Activated CD4-positive, alpha-beta T cell treated with anti-CD3 and anti-CD28 coated beads, Interleukin-2, amount 10 ng/mL, durations not matched to agents 24 days and 14 days (primary cell): ENCODE results near the gene ZBTB8A. TPM values are rescaled to one million over a fixed set of nuclear protein-coding genes. Genes with fewer than 3 reads are reported as not detected.
"Not testable (repeated sequence)": the region's sequence is repeated elsewhere in the genome, so short reads cannot be mapped to it uniquely, and the experiment has no call there.

Source experiments
- DNase-seq: peaks from one replicate; pipeline ENCODE4 v3.0.0; 2022
- H3K27ac Mint-ChIP-seq: one replicate; pipeline ENCODE4 v1.8.0; 2022; ENCODE audit warnings: mild to moderate bottlenecking, mixed read lengths
- H3K27me3 Mint-ChIP-seq: one replicate; pipeline ENCODE4 v1.8.0; 2022; ENCODE audit warnings: mixed read lengths
- H3K36me3 Mint-ChIP-seq: one replicate; pipeline ENCODE4 v1.8.0; 2022; ENCODE audit warnings: low read depth, mild to moderate bottlenecking, mixed read lengths
- H3K4me1 Mint-ChIP-seq: one replicate; pipeline ENCODE4 v1.8.0; 2021; ENCODE audit warnings: mixed read lengths
- H3K4me3 Mint-ChIP-seq: one replicate; pipeline ENCODE4 v1.8.0; 2022; ENCODE audit warnings: mild to moderate bottlenecking, moderate library complexity, mixed read lengths
- H3K9me3 Mint-ChIP-seq: one replicate; pipeline ENCODE4 v1.8.0; 2021; ENCODE audit warnings: mixed read lengths
- intact Hi-C: fragments of 100-400 bp; cut with micrococcal nuclease; formaldehyde crosslinking; loops from one replicate; pipeline ENCODE4 v1.15.1; 2023
- total RNA-seq: library from RNA; stranded (reverse); gene quantifications from 2 replicates; pipeline ENCODE4 v1.2.3, GENCODE V29; 2022

Gene ZBTB8A
- total RNA-seq, 1 donor from 2014 or later = 0.19 TPM

- DNase-seq = no peak
- H3K9me3 Mint-ChIP-seq = no peaks in the 10 kb centered on the region
- H3K4me3 Mint-ChIP-seq = no peak overlapping the region
- no peaks in the 10 kb centered on the region for H3K27me3 Mint-ChIP-seq
- intact Hi-C loops = no loop called here
- H3K36me3 Mint-ChIP-seq = no peaks in the 10 kb centered on the region
- no peak overlapping the region for H3K27ac Mint-ChIP-seq
- H3K4me1 Mint-ChIP-seq = no peaks in the 10 kb centered on the region
Observed at GRCh38 chr1:32554288-32554687, 15.1 kb downstream of the ZBTB8A start.

DNA sequence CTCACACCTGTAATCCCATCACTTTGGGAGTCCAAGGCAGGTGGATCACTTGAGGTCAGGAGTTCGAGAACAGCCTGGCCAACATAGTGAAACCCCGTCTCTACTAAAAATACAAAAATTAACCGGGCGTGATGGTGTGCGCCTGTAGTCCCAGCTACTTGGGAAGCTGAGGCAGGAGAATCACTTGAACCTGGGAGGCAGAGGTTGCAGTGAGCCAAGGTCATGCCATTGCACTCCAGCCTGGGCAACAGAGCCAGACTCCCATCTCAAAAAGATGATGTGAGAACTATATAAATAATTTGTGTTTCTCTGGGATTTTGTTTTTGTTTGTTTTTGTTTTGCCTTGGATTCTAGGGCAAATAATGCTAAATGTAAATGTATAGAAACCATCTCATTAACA is 17.8 kb downstream of the ZBTB8A start:
- H3K4me1 Mint-ChIP-seq, H3K9me3 Mint-ChIP-seq, H3K36me3 Mint-ChIP-seq, H3K27ac Mint-ChIP-seq, DNase-seq, H3K4me3 Mint-ChIP-seq, intact Hi-C loops, H3K27me3 Mint-ChIP-seq: not testable (repeated sequence)

DNA sequence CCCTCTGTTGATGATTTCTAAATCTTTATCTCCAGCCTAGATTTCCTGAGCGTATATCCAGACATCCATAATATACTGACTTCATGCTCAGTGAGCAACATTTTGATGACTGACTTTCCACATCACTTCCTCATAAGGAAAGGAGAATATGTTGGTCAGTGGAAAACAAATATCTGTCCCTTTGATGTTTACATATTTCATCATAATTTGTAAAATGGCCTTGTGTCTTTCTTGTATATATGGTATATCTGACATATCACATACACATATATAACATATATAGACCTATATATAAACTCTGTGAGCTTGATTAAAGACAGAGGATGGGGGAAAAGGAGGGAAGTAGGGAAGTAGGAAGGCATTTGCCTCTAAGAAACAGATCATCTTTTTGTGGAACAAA is 18.6 kb downstream of the ZBTB8A start:
- H3K4me3 Mint-ChIP-seq = no peak overlapping the region
- intact Hi-C loops = no loop called here
- no peaks in the 10 kb centered on the region for H3K36me3 Mint-ChIP-seq
- H3K27ac Mint-ChIP-seq = no peak overlapping the region
- H3K4me1 Mint-ChIP-seq = no peaks in the 10 kb centered on the region
- H3K27me3 Mint-ChIP-seq = peaks cover 8% of the 10 kb centered on the region
- no peak for DNase-seq
- H3K9me3 Mint-ChIP-seq = no peaks in the 10 kb centered on the region

DNA sequence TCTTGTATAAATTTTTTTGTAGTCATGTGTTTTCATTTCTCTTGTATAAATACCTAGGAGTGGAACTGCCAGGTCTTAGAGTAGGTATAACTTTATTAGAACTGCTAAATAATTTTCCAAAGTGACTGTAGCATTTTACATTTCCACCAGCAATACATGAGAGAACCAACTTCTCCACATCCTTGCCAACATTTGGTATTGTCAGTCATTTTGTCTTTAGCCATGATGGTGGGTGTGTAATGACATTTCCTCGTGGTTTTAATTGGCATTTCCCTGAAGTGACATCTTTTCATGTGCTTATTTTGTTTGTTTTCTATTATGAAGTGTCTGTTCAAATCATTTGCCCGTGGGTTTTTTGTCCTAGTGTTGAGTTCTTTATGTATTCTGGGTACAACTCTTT is 29.7 kb downstream of the ZBTB8A start:
- Mint-ChIP-seq H3K4me1 (no peaks in the 10 kb centered on the region), H3K9me3 (no peaks in the 10 kb centered on the region), H3K27ac (no peak overlapping the region), H3K36me3 (no peaks in the 10 kb centered on the region), H3K4me3 (no peak overlapping the region), H3K27me3 (peaks cover 15% of the 10 kb centered on the region)
- no peak for DNase-seq
- intact Hi-C loops = no loop called here

DNA sequence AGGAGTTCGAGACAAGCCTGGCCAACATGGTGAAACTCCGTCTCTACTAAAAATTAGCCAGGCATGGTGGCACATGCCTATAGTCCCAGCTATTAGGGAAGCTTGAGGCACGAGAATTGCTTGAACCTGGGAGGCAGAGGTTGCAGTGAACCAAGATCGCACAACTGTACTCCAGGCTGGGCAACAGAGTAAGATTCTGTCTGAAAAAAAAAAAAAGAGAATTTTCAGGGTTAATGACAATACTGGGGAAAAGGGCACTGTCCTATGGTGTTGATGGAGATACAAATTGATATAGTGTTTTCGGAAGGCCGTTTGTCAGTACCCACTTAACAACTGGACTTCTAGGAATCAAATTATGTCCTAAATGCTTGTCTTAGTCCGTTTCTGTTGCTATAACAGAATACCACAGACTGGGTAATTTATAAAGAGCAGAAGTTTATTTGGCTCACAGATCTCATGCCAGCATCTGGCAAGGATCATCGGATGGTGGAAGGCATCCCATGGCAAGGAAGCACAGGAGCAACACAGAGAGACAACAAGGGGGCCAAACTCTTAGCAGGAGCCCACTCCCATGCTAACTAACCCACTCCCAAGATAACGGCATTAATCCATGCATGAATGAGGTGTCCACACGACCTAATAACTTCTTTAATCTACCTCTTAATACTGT is 41.3 kb downstream of the ZBTB8A start:
- Mint-ChIP-seq H3K9me3 (no peaks in the 10 kb centered on the region), H3K27me3 (peaks cover 2% of the 10 kb centered on the region), H3K27ac (no peak overlapping the region)

GRCh38 chr1:32592943-32593342 is 53.7 kb downstream of the ZBTB8A start:
- no peak overlapping the region for H3K27ac Mint-ChIP-seq
- intact Hi-C loops = no loop called here
- DNase-seq = no peak
- H3K9me3 Mint-ChIP-seq = no peaks in the 10 kb centered on the region
- H3K4me3 Mint-ChIP-seq = no peak overlapping the region
- no peaks in the 10 kb centered on the region for H3K4me1 Mint-ChIP-seq
- no peaks in the 10 kb centered on the region for H3K36me3 Mint-ChIP-seq
- no peaks in the 10 kb centered on the region for H3K27me3 Mint-ChIP-seq

More for the DNA sequence above, 41.3 kb downstream of the ZBTB8A start:
- Mint-ChIP-seq H3K4me1 (no peaks in the 10 kb centered on the region), H3K4me3 (no peak overlapping the region), H3K36me3 (no peaks in the 10 kb centered on the region)
- DNase-seq = no peak
- intact Hi-C loops = no loop called here

GRCh38 chr1:32600034-32600433 is 60.8 kb downstream of the ZBTB8A start:
- Mint-ChIP-seq H3K27me3 (no peaks in the 10 kb centered on the region), H3K4me1 (no peaks in the 10 kb centered on the region), H3K27ac (no peak overlapping the region), H3K4me3 (no peak overlapping the region), H3K36me3 (no peaks in the 10 kb centered on the region), H3K9me3 (no peaks in the 10 kb centered on the region)
- intact Hi-C loops = no loop called here
- no peak for DNase-seq

DNA sequence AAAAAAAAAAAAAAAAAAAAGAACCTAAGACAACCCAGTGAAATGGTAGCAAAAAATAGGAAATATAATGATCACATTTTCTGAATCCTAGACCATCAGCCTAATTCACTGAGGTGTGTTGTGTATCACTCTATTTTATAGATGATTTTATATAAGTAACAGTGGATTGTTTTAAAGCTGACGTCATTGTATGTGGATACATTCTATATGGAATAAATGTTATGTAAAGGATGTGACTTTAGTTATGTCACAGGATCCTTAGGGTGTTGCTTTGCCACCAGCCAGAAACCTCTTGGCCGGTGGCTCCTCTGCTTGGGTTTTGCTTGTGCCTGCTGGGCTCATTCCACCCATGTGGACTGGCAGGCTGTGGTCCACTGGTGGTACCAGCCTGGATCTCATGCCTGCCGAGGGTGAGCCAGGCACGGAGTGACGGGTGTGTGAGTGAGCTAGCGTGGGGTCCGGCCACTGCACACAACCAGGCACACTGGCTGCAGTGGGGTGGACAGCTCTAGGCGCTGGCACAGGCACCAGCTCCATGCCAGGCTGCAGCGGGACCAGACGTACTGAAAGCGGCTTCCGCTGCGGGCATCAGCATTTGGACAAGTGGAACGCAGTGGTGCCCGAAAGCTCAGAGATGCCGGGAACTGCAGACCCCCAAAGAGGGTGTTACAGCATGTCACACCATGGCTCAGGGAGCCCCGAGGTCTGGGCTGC is 66.6 kb downstream of the ZBTB8A start:
- no peaks in the 10 kb centered on the region for H3K36me3 Mint-ChIP-seq
- no peak overlapping the region for H3K4me3 Mint-ChIP-seq
- H3K9me3 Mint-ChIP-seq = no peaks in the 10 kb centered on the region
- no peaks in the 10 kb centered on the region for H3K4me1 Mint-ChIP-seq
- H3K27me3 Mint-ChIP-seq = no peaks in the 10 kb centered on the region
- intact Hi-C loops = no loop called here
- H3K27ac Mint-ChIP-seq = no peak overlapping the region
- no peak for DNase-seq

DNA sequence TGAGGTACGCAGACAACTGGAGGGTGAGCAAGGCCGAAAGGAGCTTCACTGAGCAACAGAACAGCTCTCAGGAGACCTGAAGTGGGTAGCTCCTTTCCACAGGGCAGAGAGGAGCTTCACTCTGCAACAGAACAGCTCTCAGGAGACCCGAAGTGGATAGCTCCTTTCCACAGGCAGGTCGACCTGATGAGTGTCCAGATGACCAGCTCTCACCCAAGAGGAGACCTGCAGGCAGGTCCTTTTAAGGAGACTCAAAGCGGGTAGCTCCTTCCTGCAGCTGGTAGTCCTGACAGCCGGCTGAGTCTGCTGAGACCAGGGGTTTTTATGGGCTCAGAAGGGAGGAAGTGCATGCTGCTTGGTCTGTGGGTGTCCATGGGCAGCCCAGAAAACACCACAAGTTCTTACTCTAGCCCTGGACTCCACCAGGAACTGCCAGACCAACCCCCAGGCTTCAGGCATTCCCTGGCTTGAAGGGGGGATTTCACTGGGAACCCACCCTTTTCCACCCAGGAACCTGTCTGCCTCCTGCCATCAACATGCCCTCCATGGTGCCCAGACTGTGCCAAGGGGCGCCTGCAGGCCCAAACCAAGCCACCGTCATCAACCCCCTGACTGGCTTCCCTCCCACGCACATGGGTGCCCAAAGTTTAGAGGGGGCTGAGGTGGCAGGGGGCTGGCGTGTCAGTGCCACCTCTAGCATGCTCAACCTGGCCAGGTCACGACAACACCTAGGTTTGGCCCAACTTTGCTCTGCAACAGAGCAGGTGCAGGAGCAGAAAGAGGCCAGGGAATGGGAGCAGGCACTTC is 67.5 kb downstream of the ZBTB8A start:
- H3K27ac Mint-ChIP-seq = no peak overlapping the region
- no peaks in the 10 kb centered on the region for H3K9me3 Mint-ChIP-seq
- no peak overlapping the region for H3K4me3 Mint-ChIP-seq
- H3K4me1 Mint-ChIP-seq = no peaks in the 10 kb centered on the region
- no peaks in the 10 kb centered on the region for H3K27me3 Mint-ChIP-seq
- intact Hi-C loops = no loop called here
- no peaks in the 10 kb centered on the region for H3K36me3 Mint-ChIP-seq
- DNase-seq = no peak

DNA sequence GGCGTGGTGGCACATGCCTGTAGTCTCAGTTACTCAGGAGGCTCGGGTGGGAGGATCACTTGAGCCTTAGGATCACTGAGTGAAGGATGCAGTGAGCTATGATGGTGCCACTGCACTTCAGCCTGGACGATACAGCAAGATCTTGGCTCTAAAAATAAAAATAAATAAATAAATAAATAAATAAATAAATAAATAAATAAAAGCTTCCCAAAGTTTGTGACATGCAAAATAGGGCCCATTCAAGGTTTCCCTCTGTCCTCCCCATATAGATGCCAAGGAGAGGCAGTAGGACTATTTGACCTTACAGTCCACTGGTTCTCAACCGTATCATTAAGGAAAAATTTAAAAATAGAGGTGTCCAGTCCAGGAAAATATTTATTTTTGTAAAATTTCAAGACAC is 70.0 kb downstream of the ZBTB8A start:
- Mint-ChIP-seq H3K27ac (no peak overlapping the region), H3K27me3 (no peaks in the 10 kb centered on the region), H3K9me3 (no peaks in the 10 kb centered on the region), H3K36me3 (no peaks in the 10 kb centered on the region), H3K4me1 (peaks cover 8% of the 10 kb centered on the region), H3K4me3 (no peak overlapping the region)
- intact Hi-C loops = no loop called here
- no peak for DNase-seq

DNA sequence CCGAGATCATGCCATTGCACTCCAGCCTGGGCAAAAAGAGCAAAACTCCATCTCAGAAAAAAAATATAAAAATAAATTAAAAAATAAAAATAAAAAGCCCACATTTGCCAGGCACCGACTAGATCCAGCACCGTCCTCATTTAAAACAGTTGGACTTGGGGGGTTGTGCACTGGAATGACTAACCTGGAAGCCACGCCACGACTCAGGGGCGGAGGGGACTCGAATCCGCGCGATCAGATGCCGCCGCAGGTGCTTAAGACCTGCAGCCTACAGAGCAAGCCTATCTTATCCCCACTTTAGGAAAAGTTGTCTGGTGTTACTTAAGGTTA is 72.6 kb downstream of the ZBTB8A start:
- Mint-ChIP-seq H3K4me3 (peak overlapping the region; percentile 82), H3K27me3 (no peaks in the 10 kb centered on the region), H3K36me3 (peaks cover 1% of the 10 kb centered on the region), H3K4me1 (peaks cover 8% of the 10 kb centered on the region), H3K27ac (no peak overlapping the region), H3K9me3 (no peaks in the 10 kb centered on the region)
- no peak for DNase-seq
- intact Hi-C loops = no loop called here

DNA sequence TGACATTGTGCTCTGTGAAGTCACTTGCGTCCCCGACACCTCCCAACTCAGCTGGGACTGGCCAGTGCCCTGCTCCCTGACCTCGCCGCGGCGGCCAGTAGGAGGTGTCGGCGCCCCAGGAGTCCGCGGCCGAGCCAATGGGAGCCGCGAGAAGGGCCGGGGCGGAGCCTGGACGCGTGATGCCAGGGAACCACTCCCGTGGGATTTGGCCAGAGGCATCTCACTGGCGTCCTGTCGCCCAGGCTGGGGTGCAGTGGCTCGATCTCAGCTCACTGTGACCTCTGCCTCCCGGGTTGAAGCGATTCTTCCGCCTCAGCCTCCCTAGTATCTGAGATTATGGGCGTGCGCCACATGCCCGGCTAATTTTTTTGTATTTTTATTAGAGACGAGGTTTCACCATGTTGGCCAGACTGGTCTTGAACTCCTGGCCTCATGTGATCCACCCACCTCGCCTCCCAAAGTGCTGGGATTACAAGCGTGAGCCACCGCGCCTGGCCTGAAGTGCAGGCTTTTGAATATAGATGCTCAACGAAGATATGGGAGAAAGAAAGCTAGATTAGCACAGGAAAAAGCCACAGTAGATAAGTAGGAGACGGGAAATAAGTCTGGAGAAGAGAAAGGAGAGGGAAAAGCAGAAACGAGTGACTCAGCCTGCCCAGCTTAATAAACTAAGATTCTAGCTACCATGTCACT is 73.1 kb downstream of the ZBTB8A start:
- H3K27me3 Mint-ChIP-seq = no peaks in the 10 kb centered on the region
- H3K4me1 Mint-ChIP-seq = peaks cover 8% of the 10 kb centered on the region
- H3K36me3 Mint-ChIP-seq = peaks cover 4% of the 10 kb centered on the region
- DNase-seq = peak; percentile 87
- H3K27ac Mint-ChIP-seq = no peak overlapping the region
- intact Hi-C loops = no loop called here
- peak overlapping the region; percentile 82 for H3K4me3 Mint-ChIP-seq
- no peaks in the 10 kb centered on the region for H3K9me3 Mint-ChIP-seq

DNA sequence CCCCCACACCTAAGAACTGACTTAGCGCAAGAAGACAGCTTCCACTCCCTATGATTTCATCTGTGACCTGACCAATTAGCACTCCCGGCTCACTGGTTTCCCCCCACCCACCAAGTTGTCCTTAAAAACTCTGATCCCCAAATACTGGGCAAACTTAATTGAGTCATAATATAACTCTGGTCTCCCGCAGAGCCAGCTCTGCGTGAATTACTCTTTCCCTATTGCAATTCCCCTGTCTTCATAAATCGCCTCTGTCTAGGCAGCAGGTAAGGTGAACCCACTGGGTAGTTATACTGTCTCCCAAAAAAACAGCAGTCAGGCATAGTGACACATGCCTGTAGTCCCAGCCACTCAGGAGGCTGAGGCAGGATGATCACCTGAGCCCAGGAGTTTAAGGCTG is 74.2 kb downstream of the ZBTB8A start:
- DNase-seq = no peak
- H3K4me3 Mint-ChIP-seq = peak overlapping the region; percentile 51
- intact Hi-C loops = no loop called here
- no peaks in the 10 kb centered on the region for H3K9me3 Mint-ChIP-seq
- H3K27ac Mint-ChIP-seq = no peak overlapping the region
- no peaks in the 10 kb centered on the region for H3K27me3 Mint-ChIP-seq
- H3K36me3 Mint-ChIP-seq = peaks cover 7% of the 10 kb centered on the region
- H3K4me1 Mint-ChIP-seq = peaks cover 8% of the 10 kb centered on the region

DNA sequence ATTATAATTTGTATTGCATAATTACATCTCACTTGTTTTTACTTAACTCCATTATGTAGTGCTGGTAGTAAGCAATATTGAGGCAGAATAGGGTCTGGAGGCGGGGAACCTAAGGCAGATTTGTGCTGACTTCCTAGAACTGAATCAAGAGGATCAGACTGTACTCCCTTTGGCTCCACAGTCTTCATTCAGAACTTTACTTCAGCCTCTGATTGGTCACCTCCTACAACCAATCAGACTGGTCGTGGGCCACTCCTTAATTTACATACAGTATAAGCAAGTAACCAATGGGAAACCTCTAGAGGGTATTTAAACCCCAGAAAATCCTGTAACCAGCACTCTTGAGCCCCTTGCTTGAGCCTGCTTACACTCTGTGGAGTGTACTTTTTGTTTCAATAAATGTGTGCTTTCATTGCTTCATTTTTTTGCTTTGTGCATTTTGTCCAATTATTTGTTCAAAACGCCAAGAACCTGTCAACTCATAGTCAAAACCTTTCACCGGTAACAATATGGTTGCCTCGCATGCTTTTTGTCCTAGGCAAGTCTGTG is 79.5 kb downstream of the ZBTB8A start:
- intact Hi-C loops = no loop called here
- no peak for DNase-seq
- H3K4me1 Mint-ChIP-seq = peaks cover 20% of the 10 kb centered on the region

More for the DNA sequence above, 79.5 kb downstream of the ZBTB8A start:
- H3K27ac Mint-ChIP-seq = no peak overlapping the region
- no peak overlapping the region for H3K4me3 Mint-ChIP-seq
- H3K36me3 Mint-ChIP-seq = peaks cover 40% of the 10 kb centered on the region
- H3K27me3 Mint-ChIP-seq = no peaks in the 10 kb centered on the region
- peaks cover 5% of the 10 kb centered on the region for H3K9me3 Mint-ChIP-seq
